Smooth muscle cell (in vitro differentiated cells): Measurements from ENCODE around the gene CREBL2. TPM values are rescaled to one million over a fixed set of nuclear protein-coding genes. Genes with fewer than 3 reads are reported as not detected.

Experiments
- DNase-seq: peaks from one replicate; lab custom pipeline; 2025; ENCODE audit not compliant: unreplicated experiment; lab: John Stamatoyannopoulos, UW
- H2AFZ ChIP-seq: fragments of 200-600 bp; sonication (generic); 2 replicates; pipeline ENCODE4 v1.6.0; 2016; ENCODE audit warnings: antibody characterized with exemption, low read depth, mild to moderate bottlenecking
- H3F3A ChIP-seq: fragments of 200-600 bp; sonication (generic); 2 replicates; pipeline ENCODE4 v1.6.0; 2017; ENCODE audit warnings: antibody characterized with exemption, low read depth
- H3K27ac ChIP-seq: fragments of 200-600 bp; sonication (generic); 2 replicates; pipeline ENCODE4 v1.5.1; 2016; ENCODE audit warnings: low read depth, mild to moderate bottlenecking
- H3K27me3 ChIP-seq: fragments of 200-600 bp; sonication (generic); 2 replicates; pipeline ENCODE4 v1.6.1; 2016; ENCODE audit warnings: low read depth, mild to moderate bottlenecking
- H3K36me3 ChIP-seq: fragments of 200-600 bp; sonication (generic); 2 replicates; pipeline ENCODE4 v1.5.1; 2016; ENCODE audit warnings: low read depth
- H3K4me1 ChIP-seq: fragments of 200-600 bp; sonication (generic); 2 replicates; pipeline ENCODE4 v1.5.1; 2016; ENCODE audit warnings: low read depth
- H3K4me2 ChIP-seq: fragments of 200-600 bp; sonication (generic); 2 replicates; pipeline ENCODE4 v1.6.0; 2016; ENCODE audit warnings: mild to moderate bottlenecking
- H3K4me3 ChIP-seq: fragments of 200-600 bp; sonication (generic); 2 replicates; pipeline ENCODE4 v1.5.1; 2016; ENCODE audit warnings: mild to moderate bottlenecking
- H3K79me2 ChIP-seq: fragments of 200-600 bp; sonication (generic); 2 replicates; pipeline ENCODE4 v1.6.0; 2016; ENCODE audit warnings: low read depth, mild to moderate bottlenecking
- H3K9ac ChIP-seq: fragments of 200-600 bp; sonication (generic); 2 replicates; pipeline ENCODE4 v1.6.0; 2016; ENCODE audit warnings: low read depth
- H3K9me3 ChIP-seq: fragments of 200-600 bp; sonication (generic); replicated peaks from 2 replicates; pipeline ENCODE4 v1.5.1; 2016; ENCODE audit warnings: low read depth
- H4K20me1 ChIP-seq: fragments of 200-600 bp; sonication (generic); 2 replicates; pipeline ENCODE4 v1.6.0; 2016; ENCODE audit warnings: low read depth
- CTCF ChIP-seq: fragments of 200-600 bp; sonication (generic); IDR thresholded peaks from 2 replicates; pipeline ENCODE4 v1.5.1; 2017; ENCODE audit warnings: borderline replicate concordance, mild to moderate bottlenecking, antibody characterized with exemption; ENCODE audit not compliant: insufficient read depth, poor library complexity, severe bottlenecking
- WGBS: methylation state at CpG from one replicate; pipeline ENCODE4 v1.1.7; 2016; ENCODE audit warnings: low lambda C conversion rate; 5-methylcytosine and 5-hydroxymethylcytosine counted together
- polyA plus RNA-seq: library from polyadenylated mRNA; unstranded; fragments of >200 nt; fragmentation: Nextera tagmentation; extraction: Ambion mirVana; gene quantifications from 2 replicates; pipeline ENCODE4 v1.2.1, GENCODE V29; 2016
- total RNA-seq: library from RNA; depleted of rRNA; stranded (reverse); fragments of >200 nt; gene quantifications from 2 replicates; pipeline ENCODE4 v1.2.3, GENCODE V29; 2014

Gene CREBL2
- total and polyA plus RNA-seq, 2 experiments from 2014 or later, result 4.2 to 6.6 TPM

DNA sequence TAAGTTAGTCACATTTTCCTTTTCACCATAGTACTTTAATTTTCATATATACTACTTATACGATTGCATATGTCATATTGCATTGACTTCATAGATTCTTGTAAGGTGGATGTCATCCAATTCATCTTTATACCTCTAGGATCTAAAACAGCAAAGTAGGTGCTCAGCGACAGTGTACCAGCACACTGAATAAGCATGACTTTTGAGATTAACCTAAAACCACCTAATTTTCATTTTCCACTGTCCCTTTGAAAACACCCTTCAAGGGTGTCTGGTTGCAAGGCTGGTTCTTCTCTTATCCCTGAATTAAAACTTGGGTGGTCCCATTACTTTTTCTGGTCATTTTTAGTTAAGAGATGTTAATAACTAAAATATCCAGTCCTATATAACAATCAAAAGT is 79.9 kb downstream of the CREBL2 start:
- Histone ChIP-seq H3K27ac (no peak overlapping the region), H3K9ac (no peak overlapping the region), H3K4me3 (no peak overlapping the region), H3K4me1 (peaks cover 15% of the 10 kb centered on the region), H3F3A (peaks cover 2% of the 10 kb centered on the region), H2AFZ (no peak overlapping the region), H3K79me2 (no peaks in the 10 kb centered on the region), H3K4me2 (no peak overlapping the region), H4K20me1 (no peaks in the 10 kb centered on the region), H3K36me3 (no peaks in the 10 kb centered on the region), H3K27me3 (no peaks in the 10 kb centered on the region), H3K9me3 (no peaks in the 10 kb centered on the region)
- DNase-seq, result no peak
- 96% methylated on average over 2 of the region's 2 CpGs for WGBS
- TF ChIP-seq CTCF, result no peak

GRCh38 chr12:12693111-12693671 is 81.5 kb downstream of the CREBL2 start:
- Histone ChIP-seq H3K9me3 (no peaks in the 10 kb centered on the region), H3K4me1 (peaks cover 4% of the 10 kb centered on the region), H3K27me3 (no peaks in the 10 kb centered on the region), H3K36me3 (no peaks in the 10 kb centered on the region), H3K4me2 (no peak overlapping the region), H3F3A (peaks cover 5% of the 10 kb centered on the region), H4K20me1 (no peaks in the 10 kb centered on the region), H3K9ac (no peak overlapping the region), H3K4me3 (no peak overlapping the region), H2AFZ (no peak overlapping the region), H3K79me2 (no peaks in the 10 kb centered on the region), H3K27ac (no peak overlapping the region)
- DNase-seq, result no peak
- WGBS, result 42% methylated on average over 3 of the region's 3 CpGs
- no peak for TF ChIP-seq CTCF

Other genes starting within 250 kb of the CREBL2 start
- gene DUSP16, start 49.0 kb upstream of the CREBL2 start, total RNA-seq, result 10.8 and 13.0 TPM in 2 replicates
- gene DUSP16, start 49.0 kb upstream of the CREBL2 start, polyA plus RNA-seq, result 1.2 and 2.0 TPM in 2 replicates
- gene GPR19, start 84.3 kb downstream of the CREBL2 start, total RNA-seq, result 0.31 and 1.5 TPM in 2 replicates
- 0.82 and 1.2 TPM in 2 replicates for gene GPR19, start 84.3 kb downstream of the CREBL2 start, polyA plus RNA-seq
- 17.4 and 17.7 TPM in 2 replicates for gene CDKN1B, start 105.5 kb downstream of the CREBL2 start, total RNA-seq
- gene CDKN1B, start 105.5 kb downstream of the CREBL2 start, polyA plus RNA-seq, result 2.4 and 3.0 TPM in 2 replicates
- gene APOLD1, start 173.8 kb downstream of the CREBL2 start, total RNA-seq, result 0.99 and 2.4 TPM in 2 replicates
- 0.77 and 1.8 TPM in 2 replicates for gene APOLD1, start 173.8 kb downstream of the CREBL2 start, polyA plus RNA-seq
- 82.8 and 95.6 TPM in 2 replicates for gene DDX47, start 201.5 kb downstream of the CREBL2 start, total RNA-seq
- gene DDX47, start 201.5 kb downstream of the CREBL2 start, polyA plus RNA-seq, result 61.8 and 63.3 TPM in 2 replicates